ENCODE measurements around the gene KLK10.

GRCh38 chr19:51012661-51013190 lies 6.8 kb downstream of the KLK10 start:
- TF ChIP-seq CHD2 (IDR thresholded peaks at IDR 0.05; ENCODE audit: low read length, partially characterized antibody), result no peak
- TF ChIP-seq, protein P1, sequence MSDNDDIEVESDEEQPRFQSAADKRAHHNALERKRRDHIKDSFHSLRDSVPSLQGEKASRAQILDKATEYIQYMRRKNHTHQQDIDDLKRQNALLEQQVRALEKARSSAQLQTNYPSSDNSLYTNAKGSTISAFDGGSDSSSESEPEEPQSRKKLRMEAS (IDR thresholded peaks at IDR 0.05; ENCODE audit: low read depth), result no peak
- TF ChIP-seq GATA2 (CRISPR knock-in tag; IDR thresholded peaks at IDR 0.05), result no peak
- no peak for TF ChIP-seq NRF1 (IDR thresholded peaks at IDR 0.05; ENCODE audit: low read depth, low read length)
- no peak for TF ChIP-seq SIN3A (IDR thresholded peaks at IDR 0.05; ENCODE audit: borderline replicate concordance, low read depth, low read length)
- TF ChIP-seq, protein P2, sequence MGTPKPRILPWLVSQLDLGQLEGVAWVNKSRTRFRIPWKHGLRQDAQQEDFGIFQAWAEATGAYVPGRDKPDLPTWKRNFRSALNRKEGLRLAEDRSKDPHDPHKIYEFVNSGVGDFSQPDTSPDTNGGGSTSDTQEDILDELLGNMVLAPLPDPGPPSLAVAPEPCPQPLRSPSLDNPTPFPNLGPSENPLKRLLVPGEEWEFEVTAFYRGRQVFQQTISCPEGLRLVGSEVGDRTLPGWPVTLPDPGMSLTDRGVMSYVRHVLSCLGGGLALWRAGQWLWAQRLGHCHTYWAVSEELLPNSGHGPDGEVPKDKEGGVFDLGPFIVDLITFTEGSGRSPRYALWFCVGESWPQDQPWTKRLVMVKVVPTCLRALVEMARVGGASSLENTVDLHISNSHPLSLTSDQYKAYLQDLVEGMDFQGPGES (IDR thresholded peaks at IDR 0.05; ENCODE audit: low read depth, low read length), result no peak
- TF ChIP-seq, protein P3, sequence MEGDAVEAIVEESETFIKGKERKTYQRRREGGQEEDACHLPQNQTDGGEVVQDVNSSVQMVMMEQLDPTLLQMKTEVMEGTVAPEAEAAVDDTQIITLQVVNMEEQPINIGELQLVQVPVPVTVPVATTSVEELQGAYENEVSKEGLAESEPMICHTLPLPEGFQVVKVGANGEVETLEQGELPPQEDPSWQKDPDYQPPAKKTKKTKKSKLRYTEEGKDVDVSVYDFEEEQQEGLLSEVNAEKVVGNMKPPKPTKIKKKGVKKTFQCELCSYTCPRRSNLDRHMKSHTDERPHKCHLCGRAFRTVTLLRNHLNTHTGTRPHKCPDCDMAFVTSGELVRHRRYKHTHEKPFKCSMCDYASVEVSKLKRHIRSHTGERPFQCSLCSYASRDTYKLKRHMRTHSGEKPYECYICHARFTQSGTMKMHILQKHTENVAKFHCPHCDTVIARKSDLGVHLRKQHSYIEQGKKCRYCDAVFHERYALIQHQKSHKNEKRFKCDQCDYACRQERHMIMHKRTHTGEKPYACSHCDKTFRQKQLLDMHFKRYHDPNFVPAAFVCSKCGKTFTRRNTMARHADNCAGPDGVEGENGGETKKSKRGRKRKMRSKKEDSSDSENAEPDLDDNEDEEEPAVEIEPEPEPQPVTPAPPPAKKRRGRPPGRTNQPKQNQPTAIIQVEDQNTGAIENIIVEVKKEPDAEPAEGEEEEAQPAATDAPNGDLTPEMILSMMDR (IDR thresholded peaks at IDR 0.05), result no peak
- no peak for TF ChIP-seq MXI1 (IDR thresholded peaks at IDR 0.05; ENCODE audit: low read depth, low read length)
- TF ChIP-seq ZBTB33 (IDR thresholded peaks at IDR 0.05; ENCODE audit: borderline replicate concordance, low read depth), result no peak
- TF ChIP-seq EP300 (IDR thresholded peaks at IDR 0.05; ENCODE audit: borderline replicate concordance in 1 of 2, low read depth in 1 of 2, low read length in 1 of 2), result no peak
- TF ChIP-seq YY1 (IDR thresholded peaks at IDR 0.05; ENCODE audit: low read depth), result no peak
- no peak for TF ChIP-seq GABPA (IDR thresholded peaks at IDR 0.05; ENCODE audit: low read depth)
- no peak for TF ChIP-seq EZH2phosphoT487 (IDR thresholded peaks at IDR 0.05; ENCODE audit: borderline replicate concordance, low read depth)
- no peak for TF ChIP-seq RFX5 (IDR thresholded peaks at IDR 0.05; ENCODE audit: low read length)
